GM19397 (cell line): ENCODE measurements around the gene NPAS3.

Experiments
- ATAC-seq: cut with Tn5 transposase; IDR thresholded peaks from one replicate; pipeline ENCODE4 v1.9.1; 2021; ENCODE audit warnings: mild to moderate bottlenecking, moderate library complexity; ENCODE audit not compliant: unreplicated experiment

NPAS3 gene

GRCh38 chr14:33465846-33466700 lies 527.4 kb downstream of the NPAS3 start:
- ATAC-seq = no peak

- ATAC-seq = no peak
Measured at GRCh38 chr14:33467971-33468370, 529.3 kb downstream of the NPAS3 start.

- ATAC-seq = no peak
Measured at GRCh38 chr14:33469898-33470297, 531.2 kb downstream of the NPAS3 start.

- ATAC-seq = no peak
Measured at GRCh38 chr14:33471776-33472175, 533.1 kb downstream of the NPAS3 start.

GRCh38 chr14:33475623-33476022 lies 536.9 kb downstream of the NPAS3 start:
- ATAC-seq = no peak

- ATAC-seq = no peak
Measured at GRCh38 chr14:33477797-33478196, 539.1 kb downstream of the NPAS3 start.

GRCh38 chr14:33480071-33480886 lies 541.6 kb downstream of the NPAS3 start:
- no peak for ATAC-seq

- no peak for ATAC-seq
Measured at GRCh38 chr14:33480887-33481184, 542.2 kb downstream of the NPAS3 start.

- ATAC-seq = no peak
Measured at GRCh38 chr14:33483110-33483509, 544.4 kb downstream of the NPAS3 start.

GRCh38 chr14:33483541-33483940 lies 544.9 kb downstream of the NPAS3 start:
- no peak for ATAC-seq

GRCh38 chr14:33484264-33484663 lies 545.6 kb downstream of the NPAS3 start:
- no peak for ATAC-seq

GRCh38 chr14:33486332-33486890 lies 547.7 kb downstream of the NPAS3 start:
- no peak for ATAC-seq

- ATAC-seq = no peak
Measured at GRCh38 chr14:33488582-33488981, 549.9 kb downstream of the NPAS3 start.

- ATAC-seq = no peak
Measured at GRCh38 chr14:33490555-33490954, 551.9 kb downstream of the NPAS3 start.

- ATAC-seq = no peak
Measured at GRCh38 chr14:33491112-33491511, 552.4 kb downstream of the NPAS3 start.

- ATAC-seq = no peak
Measured at GRCh38 chr14:33492491-33492890, 553.8 kb downstream of the NPAS3 start.

- ATAC-seq = no peak
Measured at GRCh38 chr14:33493266-33493665, 554.6 kb downstream of the NPAS3 start.

GRCh38 chr14:33493990-33494389 lies 555.3 kb downstream of the NPAS3 start:
- no peak for ATAC-seq

- no peak for ATAC-seq
Measured at GRCh38 chr14:33499687-33500086, 561.0 kb downstream of the NPAS3 start.

GRCh38 chr14:33504246-33505099 lies 565.8 kb downstream of the NPAS3 start:
- no peak for ATAC-seq
